Neural crest cell (in vitro differentiated cells): ENCODE results near the gene ZNF718. TPM values are rescaled to one million over a fixed set of nuclear protein-coding genes. Genes with fewer than 3 reads are reported as not detected.
"Not testable (repeated sequence)": the region's sequence is repeated elsewhere in the genome, so short reads cannot be mapped to it uniquely, and the experiment has no call there.

Experiments used
- DNase-seq: peaks from one replicate; pipeline ENCODE4 v3.0.0; 2021; ENCODE audit warnings: low read depth, mixed read lengths, low spot score
- H3K27ac Mint-ChIP-seq: one replicate; pipeline ENCODE4 v1.8.0; 2021; ENCODE audit warnings: mild to moderate bottlenecking, mixed read lengths; ENCODE audit not compliant: unreplicated experiment
- H3K27me3 Mint-ChIP-seq: 2 replicates; pipeline ENCODE4 v1.8.0; 2021; ENCODE audit warnings: low read depth, mild to moderate bottlenecking, mixed read lengths
- H3K36me3 Mint-ChIP-seq: 2 replicates; pipeline ENCODE4 v1.8.0; 2021; ENCODE audit warnings: low read depth, mild to moderate bottlenecking, mixed read lengths
- H3K4me1 Mint-ChIP-seq: 2 replicates; pipeline ENCODE4 v1.8.0; 2021; ENCODE audit warnings: mixed read lengths
- H3K4me3 Mint-ChIP-seq: one replicate; pipeline ENCODE4 v1.8.0; 2021; ENCODE audit warnings: mild to moderate bottlenecking, mixed read lengths
- H3K9me3 Mint-ChIP-seq: 2 replicates; pipeline ENCODE4 v1.8.0; 2021; ENCODE audit warnings: mixed read lengths
- CTCF ChIP-seq: fragments of 200-600 bp; sonication (generic); conservative IDR thresholded peaks from 2 replicates; pipeline ENCODE4 v1.5.0; 2021; ENCODE audit warnings: antibody characterized with exemption, mild to moderate bottlenecking
- total RNA-seq: library from RNA; stranded (reverse); gene quantifications from 2 replicates; pipeline ENCODE4 v1.2.1, GENCODE V29; 2021

ZNF718 gene
- total RNA-seq, 1 donor from 2014 or later: 14.4 TPM

GRCh38 chr4:200936-201335 lies 76.6 kb downstream of the ZNF718 start:
- no peaks in the 10 kb centered on the region for H3K4me1 Mint-ChIP-seq
- no peaks in the 10 kb centered on the region for H3K27me3 Mint-ChIP-seq
- peaks cover 26% of the 10 kb centered on the region for H3K9me3 Mint-ChIP-seq
- H3K27ac Mint-ChIP-seq: no peak overlapping the region
- no peak for DNase-seq
- no peak overlapping the region for H3K4me3 Mint-ChIP-seq
- TF ChIP-seq CTCF: no peak
- H3K36me3 Mint-ChIP-seq: peaks cover 50% of the 10 kb centered on the region

GRCh38 chr4:202822-203221 lies 78.5 kb downstream of the ZNF718 start:
- H3K27me3 Mint-ChIP-seq, H3K4me1 Mint-ChIP-seq, DNase-seq, H3K27ac Mint-ChIP-seq, H3K4me3 Mint-ChIP-seq: not testable (repeated sequence)
- peaks cover 50% of the 10 kb centered on the region for H3K36me3 Mint-ChIP-seq
- H3K9me3 Mint-ChIP-seq: peaks cover 33% of the 10 kb centered on the region

GRCh38 chr4:205097-205756 lies 80.9 kb downstream of the ZNF718 start:
- Mint-ChIP-seq H3K27me3 (no peaks in the 10 kb centered on the region), H3K36me3 (peaks cover 50% of the 10 kb centered on the region), H3K27ac (no peak overlapping the region), H3K9me3 (peaks cover 32% of the 10 kb centered on the region), H3K4me3 (no peak overlapping the region), H3K4me1 (no peaks in the 10 kb centered on the region)
- no peak for DNase-seq
- no peak for TF ChIP-seq CTCF

GRCh38 chr4:206054-206453 lies 81.8 kb downstream of the ZNF718 start:
- DNase-seq: no peak
- H3K27ac Mint-ChIP-seq: no peak overlapping the region
- no peak for TF ChIP-seq CTCF
- peaks cover 32% of the 10 kb centered on the region for H3K9me3 Mint-ChIP-seq
- no peaks in the 10 kb centered on the region for H3K4me1 Mint-ChIP-seq
- no peak overlapping the region for H3K4me3 Mint-ChIP-seq
- H3K36me3 Mint-ChIP-seq: peaks cover 52% of the 10 kb centered on the region
- H3K27me3 Mint-ChIP-seq: no peaks in the 10 kb centered on the region

GRCh38 chr4:208416-209096 lies 84.3 kb downstream of the ZNF718 start:
- Mint-ChIP-seq H3K9me3 (peaks cover 27% of the 10 kb centered on the region), H3K36me3 (peaks cover 50% of the 10 kb centered on the region)
- H3K27me3 Mint-ChIP-seq, H3K4me3 Mint-ChIP-seq, H3K4me1 Mint-ChIP-seq, H3K27ac Mint-ChIP-seq, DNase-seq: not testable (repeated sequence)

- peaks cover 5% of the 10 kb centered on the region for H3K4me1 Mint-ChIP-seq
- no peak for TF ChIP-seq CTCF
- H3K9me3 Mint-ChIP-seq: peaks cover 23% of the 10 kb centered on the region
- H3K36me3 Mint-ChIP-seq: peaks cover 57% of the 10 kb centered on the region
- H3K4me3 Mint-ChIP-seq: no peak overlapping the region
- H3K27me3 Mint-ChIP-seq: peaks cover 3% of the 10 kb centered on the region
- DNase-seq: no peak
- H3K27ac Mint-ChIP-seq: no peak overlapping the region
Observed at GRCh38 chr4:211033-211511, 86.8 kb downstream of the ZNF718 start.
